Heart right ventricle (tissue), 16 donors: ENCODE results near the gene PAQR7. TPM values are rescaled to one million over a fixed set of nuclear protein-coding genes. Genes with fewer than 3 reads are reported as not detected.

Experiments
- ATAC-seq, 8 donors: fragments of 200-7000 bp; cut with Tn5 transposase; one replicate each; pipeline ENCODE4 v1.9.1; 2020; ENCODE audit warnings: mild to moderate bottlenecking in 8 of 8, moderate library complexity in 8 of 8, moderate number of reproducible peaks in 1 of 8
- DNase-seq, 2 donors: peaks; one replicate each; pipeline ENCODE4 v3.0.0-alpha.2; 2020
- H3K27ac ChIP-seq, 10 donors: fragments of 200-600 bp; sonication (generic) in 2 of 10; one replicate each; pipeline versions ENCODE4 v1.5.0 to v1.8.0; 2020 to 2022; ENCODE audit warnings: mild to moderate bottlenecking in 3 of 10
- H3K27me3 ChIP-seq, 7 donors: fragments of 200-600 bp; one replicate each; pipeline ENCODE4 v1.8.0; 2021 to 2022; ENCODE audit warnings: mild to moderate bottlenecking in 2 of 7
- H3K36me3 ChIP-seq, 9 donors: fragments of 200-600 bp; sonication (generic) in 1 of 9; one replicate each; pipeline versions ENCODE4 v1.5.0 to v1.8.0; 2020 to 2022; ENCODE audit warnings: mild to moderate bottlenecking in 2 of 9
- H3K4me1 ChIP-seq, 9 donors: fragments of 200-600 bp; sonication (generic) in 1 of 9; one replicate each; pipeline versions ENCODE4 v1.5.0 to v1.8.0; 2020 to 2022; ENCODE audit warnings: mild to moderate bottlenecking in 4 of 9
- H3K4me3 ChIP-seq, 10 donors: fragments of 200-600 bp; sonication (generic) in 2 of 10; one replicate each; pipeline versions ENCODE4 v1.5.0 to v1.8.0; 2020 to 2022; ENCODE audit warnings: mild to moderate bottlenecking in 7 of 10, moderate library complexity in 2 of 10
- H3K9me3 ChIP-seq, 11 donors: fragments of 200-600 bp in 10 of 11; sonication (generic) in 2 of 11; one replicate each; pipeline versions ENCODE4 v1.5.0 to v1.8.0; 2013 to 2022; ENCODE audit warnings: mild to moderate bottlenecking in 2 of 11, control low read depth in 1 of 11, moderate library complexity in 1 of 11
- CTCF ChIP-seq, 9 donors: fragments of 200-600 bp; sonication (generic) in 2 of 9; IDR thresholded peaks; one replicate each; pipeline versions ENCODE4 v1.5.0 to v1.8.0; 2021 to 2022; ENCODE audit warnings: antibody characterized with exemption in 9 of 9, mild to moderate bottlenecking in 5 of 9, moderate library complexity in 1 of 9
- WGBS, 2 donors: extraction: QIAGEN DNeasy Blood & Tissue Kit; methylation state at CpG; one replicate each; pipeline ENCODE4 v1.1.7; 2013; ENCODE audit warnings: inconsistent platforms in 1 of 2; 5-methylcytosine and 5-hydroxymethylcytosine counted together
- intact Hi-C, 10 donors: fragments of 100-400 bp; cut with DNase I; formaldehyde crosslinking; loops; one replicate each; pipeline versions ENCODE4 v1.11.1 to v1.14.2; 2022
- polyA plus RNA-seq, 2 donors: library from polyadenylated mRNA; stranded (reverse); fragments of 200-250 nt; gene quantifications; one replicate each; pipeline ENCODE4 v1.2.3, GENCODE V29; 2013
- total RNA-seq, 10 donors: library from RNA; stranded (reverse); fragmentation: NEBNext Ultra II Directional in 3 of 10; extraction: Animal tissue kit (Norgen Biotek cat#: 25700) in 3 of 10; gene quantifications; one replicate each; pipeline versions ENCODE4 v1.2.1 to v1.2.4, GENCODE V29; 2021 to 2023
- donor health status: Arrhythmogenic right ventricular cardiomyopathy.
- donor health status: ischemic (EF 13 %, LVEDD 7.1; RV severe dilation, severe dysfunction).
- donor health status: healthy with polysubstance abuse.
- donor health status: DM: no; HTN: yes; CAD: no.
- donor health status: DM: no; HTN: no; CAD: no.
- donor health status: ischemic (EF 25% LVEDD 6.9; RV normal size, moderate dysfunction).
- donor health status: ischemic (EF 25% LVEDD 5.7; RV mildly dilated, moderate dysfunction).
- donor health status: healthy.
- donor health status: DM: yes; HTN: yes; CAD: no.
- donor health status: Ischemic cardiomyopathy.
- donor health status: ischemic (EF 35%, LVEDD 5.7; RV mildly dilated, moderate dysfunction).
- donor health status: nonischemic (EF 11% LVEDD 7.7; RV severe dilation, severe dysfunction).
- donor health status: DM: yes; HTN: yes; CAD: no.
- donor health status: PGD.
- donor health status: ischemic (EF 29% LVEDD 5.4; RV normal size, mild dysfunction).
- donor health status: nonischemic (EF 23%, LVEDD 6.1; RV moderate dilation, normal function).

Gene PAQR7
- total and polyA plus RNA-seq, 12 donors = 1.2 to 3.8 (median 2.1) TPM

GRCh38 chr1:25877155-25877554 lies 1.6 kb upstream of the PAQR7 start:
- TF ChIP-seq CTCF (IDR thresholded peaks at IDR 0.05) = no peak
- Histone ChIP-seq H3K27ac (no peak overlapping the region), H3K9me3 (no peaks in the 10 kb centered on the region), H3K4me3 (no peak overlapping the region), H3K4me1 (peaks cover 2 to 36% (median 14%) of the 10 kb centered on the region in 9 donors), H3K27me3 (no peaks in the 10 kb centered on the region), H3K36me3 (no peaks in the 10 kb centered on the region)
- intact Hi-C loops = no loop called here
- WGBS, 2 donors = 93% methylated on average over 2 of the region's 2 CpGs
- ATAC-seq = no peak
- no peak for DNase-seq

- Histone ChIP-seq H3K9me3 (no peaks in the 10 kb centered on the region), H3K4me1 (peaks cover 2 to 41% (median 16%) of the 10 kb centered on the region in 9 donors), H3K27me3 (no peaks in the 10 kb centered on the region), H3K36me3 (no peaks in the 10 kb centered on the region), H3K4me3 (no peak overlapping the region), H3K27ac (no peak overlapping the region)
- no peak for DNase-seq
- TF ChIP-seq CTCF (IDR thresholded peaks at IDR 0.05) = no peak
- 74 to 77% methylated on average over 2 of the region's 2 CpGs for WGBS, 2 donors
- no peak for ATAC-seq
- intact Hi-C loops = no loop called here
Measured at GRCh38 chr1:25876693-25877077, 1.2 kb upstream of the PAQR7 start.

- ATAC-seq = peak in 7 of 8 donors; percentile 17 to 68 (median 52)
- no peak for DNase-seq
- peaks cover 2 to 47% (median 22%) of the 10 kb centered on the region in 9 donors for H3K4me1 ChIP-seq
- peak overlapping the region; percentile 29 to 76 (median 66) for H3K4me3 ChIP-seq
- intact Hi-C loops = no loop called here
- no peaks in the 10 kb centered on the region for H3K9me3 ChIP-seq
- 29 to 31% methylated on average over 28 to 32 of the region's 32 CpGs for WGBS, 2 donors
- H3K36me3 ChIP-seq = no peaks in the 10 kb centered on the region
- no peak for TF ChIP-seq CTCF (IDR thresholded peaks at IDR 0.05)
- H3K27me3 ChIP-seq = no peaks in the 10 kb centered on the region
- peak overlapping the region in 9 of 10 donors; percentile 38 to 82 (median 76) for H3K27ac ChIP-seq
Measured at GRCh38 chr1:25875856-25876692, 566 bp upstream of the PAQR7 start.

- TF ChIP-seq CTCF (IDR thresholded peaks at IDR 0.05) = no peak
- ATAC-seq (peak in 3 of 8 donors; percentile 1 to 10 (median 8)), DNase-seq (no peak)
- H3K27me3 ChIP-seq = no peaks in the 10 kb centered on the region
- WGBS, 2 donors = 45 to 54% methylated on average over 8 of the region's 8 CpGs
- intact Hi-C loops = no loop called here
- peaks cover 0 to 7% (median 0%) of the 10 kb centered on the region in 9 donors for H3K36me3 ChIP-seq
- peak overlapping the region in 6 of 10 donors; percentile 69 to 82 (median 80) for H3K27ac ChIP-seq
- peak overlapping the region; percentile 29 to 76 (median 66) for H3K4me3 ChIP-seq
- H3K4me1 ChIP-seq = peaks cover 2 to 49% (median 24%) of the 10 kb centered on the region in 9 donors
- no peaks in the 10 kb centered on the region for H3K9me3 ChIP-seq
Measured at GRCh38 chr1:25874635-25875153, 814 bp downstream of the PAQR7 start.
